ENCODE measurements around the gene CDC20. TPM values are rescaled to one million over a fixed set of nuclear protein-coding genes. Genes with fewer than 3 reads are reported as not detected.

Gene CDC20
- total RNA-seq, 1 donor from 2014 or later = 11.0 TPM

DNA sequence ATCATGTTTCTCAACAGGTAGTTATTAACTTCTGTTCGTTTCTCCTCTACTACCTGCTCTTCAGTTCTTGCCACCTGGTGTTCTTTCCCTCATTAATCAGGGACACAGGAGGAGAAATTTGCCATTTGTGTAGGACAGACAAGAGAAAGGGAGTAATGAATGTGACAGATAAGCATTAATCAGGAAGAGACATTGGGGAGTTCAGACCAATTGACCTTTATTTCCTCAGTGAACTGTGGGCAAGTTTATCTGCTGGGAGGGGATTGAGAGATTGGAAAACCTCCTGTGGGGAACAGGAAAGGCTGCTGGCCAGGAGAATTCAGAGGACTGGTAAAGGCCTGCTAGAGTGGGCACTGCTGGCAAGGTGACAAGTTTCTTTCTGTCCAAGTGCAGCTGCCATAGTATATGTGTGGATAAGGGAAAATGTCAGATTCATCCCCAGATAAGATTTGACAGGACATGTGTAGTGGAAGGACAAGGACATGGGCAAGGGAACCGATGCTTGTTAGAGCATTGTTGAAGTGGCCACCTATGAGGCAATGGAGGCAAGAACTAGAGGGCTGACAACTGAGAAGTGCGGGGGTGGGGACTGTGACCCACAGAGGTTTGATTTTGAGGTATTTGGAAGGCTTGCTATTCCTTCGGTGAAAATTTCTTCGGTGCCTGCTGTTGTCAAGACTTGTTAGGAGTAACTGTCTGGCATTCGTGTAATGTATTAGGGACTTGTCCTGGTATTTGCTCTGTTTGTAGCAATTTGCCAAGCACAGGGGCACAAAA, 43.5 kb downstream of the CDC20 start:
- H3K36me3 ChIP-seq = peaks cover 0 to 46% of the 10 kb centered on the region in 2 donors
- DNase-seq (ENCODE audit: extremely low spot score in 2 of 2) = no peak
- no peak overlapping the region for H3K27ac ChIP-seq
- H3K27me3 ChIP-seq = no peaks in the 10 kb centered on the region
- no peak overlapping the region for H3K4me3 ChIP-seq
- intact Hi-C loops (cut with DNase I) = no loop called here
- TF ChIP-seq, protein P1, sequence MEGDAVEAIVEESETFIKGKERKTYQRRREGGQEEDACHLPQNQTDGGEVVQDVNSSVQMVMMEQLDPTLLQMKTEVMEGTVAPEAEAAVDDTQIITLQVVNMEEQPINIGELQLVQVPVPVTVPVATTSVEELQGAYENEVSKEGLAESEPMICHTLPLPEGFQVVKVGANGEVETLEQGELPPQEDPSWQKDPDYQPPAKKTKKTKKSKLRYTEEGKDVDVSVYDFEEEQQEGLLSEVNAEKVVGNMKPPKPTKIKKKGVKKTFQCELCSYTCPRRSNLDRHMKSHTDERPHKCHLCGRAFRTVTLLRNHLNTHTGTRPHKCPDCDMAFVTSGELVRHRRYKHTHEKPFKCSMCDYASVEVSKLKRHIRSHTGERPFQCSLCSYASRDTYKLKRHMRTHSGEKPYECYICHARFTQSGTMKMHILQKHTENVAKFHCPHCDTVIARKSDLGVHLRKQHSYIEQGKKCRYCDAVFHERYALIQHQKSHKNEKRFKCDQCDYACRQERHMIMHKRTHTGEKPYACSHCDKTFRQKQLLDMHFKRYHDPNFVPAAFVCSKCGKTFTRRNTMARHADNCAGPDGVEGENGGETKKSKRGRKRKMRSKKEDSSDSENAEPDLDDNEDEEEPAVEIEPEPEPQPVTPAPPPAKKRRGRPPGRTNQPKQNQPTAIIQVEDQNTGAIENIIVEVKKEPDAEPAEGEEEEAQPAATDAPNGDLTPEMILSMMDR (IDR thresholded peaks at IDR 0.05) = no peak
- TF ChIP-seq POLR2AphosphoS5 (IDR thresholded peaks at IDR 0.05; ENCODE audit: insufficient read depth in 1 of 2, low read depth in 1 of 2) = no peak
- TF ChIP-seq POLR2A (IDR thresholded peaks at IDR 0.05) = no peak
- H3K4me1 ChIP-seq = no peaks in the 10 kb centered on the region
- no peaks in the 10 kb centered on the region for H3K9me3 ChIP-seq

DNA sequence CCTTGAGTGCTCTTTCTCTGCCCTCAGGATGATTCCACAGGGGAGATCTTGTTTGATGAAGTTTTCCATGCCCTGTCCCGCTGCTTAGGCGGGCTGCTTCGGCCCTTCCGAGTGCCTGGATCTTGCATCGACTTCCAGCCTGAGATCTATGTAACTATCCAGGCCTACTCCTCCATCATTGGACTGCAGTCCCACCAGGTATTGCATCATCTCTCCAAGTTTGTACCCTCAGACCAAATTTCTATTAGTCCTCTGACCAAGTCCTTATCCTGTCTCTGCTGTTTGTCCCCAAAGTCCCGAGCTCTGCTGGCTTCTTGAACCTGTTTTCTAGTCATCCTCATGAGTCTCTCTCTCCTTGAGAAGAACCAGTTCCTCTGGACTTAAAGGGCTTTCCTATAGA, 45.6 kb downstream of the CDC20 start:
- intact Hi-C loops (cut with DNase I) = no loop called here
- no peak for DNase-seq (ENCODE audit: extremely low spot score in 2 of 2)
- H3K9me3 ChIP-seq = no peaks in the 10 kb centered on the region
- H3K36me3 ChIP-seq = peaks cover 0 to 63% of the 10 kb centered on the region in 2 donors
- TF ChIP-seq POLR2AphosphoS5 (IDR thresholded peaks at IDR 0.05; ENCODE audit: insufficient read depth in 1 of 2, low read depth in 1 of 2) (no peak), POLR2A (IDR thresholded peaks at IDR 0.05) (no peak)
- TF ChIP-seq, protein P1 (IDR thresholded peaks at IDR 0.05) = no peak
- no peaks in the 10 kb centered on the region for H3K4me1 ChIP-seq
- H3K27ac ChIP-seq = no peak overlapping the region
- H3K4me3 ChIP-seq = no peak overlapping the region
- H3K27me3 ChIP-seq = no peaks in the 10 kb centered on the region

GRCh38 chr1:43405219-43405875, 46.6 kb downstream of the CDC20 start:
- Histone ChIP-seq H3K4me3 (no peak overlapping the region), H3K27ac (no peak overlapping the region), H3K36me3 (peaks cover 0 to 64% of the 10 kb centered on the region in 2 donors), H3K9me3 (no peaks in the 10 kb centered on the region), H3K4me1 (no peaks in the 10 kb centered on the region), H3K27me3 (no peaks in the 10 kb centered on the region)
- DNase-seq (ENCODE audit: extremely low spot score in 2 of 2) = no peak
- intact Hi-C loops (cut with DNase I) = loop anchor here (5.0 kb wide), 1 partner anchor 168 kb away; no protein-coding TSS in a partner anchor
- no peak for TF ChIP-seq POLR2A (IDR thresholded peaks at IDR 0.05)
- no peak for TF ChIP-seq POLR2AphosphoS5 (IDR thresholded peaks at IDR 0.05; ENCODE audit: insufficient read depth in 1 of 2, low read depth in 1 of 2)
- TF ChIP-seq, protein P1 (IDR thresholded peaks at IDR 0.05) = no peak

DNA sequence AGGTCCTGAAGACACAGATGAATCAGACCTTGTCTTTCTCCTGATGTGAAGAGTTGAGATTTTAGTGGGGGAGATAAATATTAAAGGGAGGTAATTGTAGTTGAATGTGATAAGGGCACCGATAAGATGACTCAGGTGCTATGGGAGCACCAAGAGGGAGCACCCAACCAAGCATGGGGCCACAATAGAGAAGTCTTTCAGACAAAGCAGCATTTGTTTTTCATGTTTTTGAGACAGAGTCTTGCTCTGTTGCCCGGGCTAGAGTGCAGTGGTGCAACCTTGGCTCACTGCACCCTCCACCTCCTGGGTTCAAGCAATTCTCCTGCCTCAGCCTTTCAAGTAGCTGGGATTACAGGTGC, 47.1 kb downstream of the CDC20 start:
- H3K4me1 ChIP-seq = no peaks in the 10 kb centered on the region
- H3K36me3 ChIP-seq = peaks cover 0 to 64% of the 10 kb centered on the region in 2 donors
- intact Hi-C loops (cut with DNase I) = loop anchor here (5.0 kb wide), 1 partner anchor 169 kb away; no protein-coding TSS in a partner anchor
- H3K27ac ChIP-seq = no peak overlapping the region
- H3K4me3 ChIP-seq = no peak overlapping the region
- DNase-seq (ENCODE audit: extremely low spot score in 2 of 2) = no peak
- TF ChIP-seq POLR2A (IDR thresholded peaks at IDR 0.05) (no peak), POLR2AphosphoS5 (IDR thresholded peaks at IDR 0.05; ENCODE audit: insufficient read depth in 1 of 2, low read depth in 1 of 2) (no peak)
- TF ChIP-seq, protein P1 (IDR thresholded peaks at IDR 0.05) = no peak
- H3K9me3 ChIP-seq = no peaks in the 10 kb centered on the region
- no peaks in the 10 kb centered on the region for H3K27me3 ChIP-seq

DNA sequence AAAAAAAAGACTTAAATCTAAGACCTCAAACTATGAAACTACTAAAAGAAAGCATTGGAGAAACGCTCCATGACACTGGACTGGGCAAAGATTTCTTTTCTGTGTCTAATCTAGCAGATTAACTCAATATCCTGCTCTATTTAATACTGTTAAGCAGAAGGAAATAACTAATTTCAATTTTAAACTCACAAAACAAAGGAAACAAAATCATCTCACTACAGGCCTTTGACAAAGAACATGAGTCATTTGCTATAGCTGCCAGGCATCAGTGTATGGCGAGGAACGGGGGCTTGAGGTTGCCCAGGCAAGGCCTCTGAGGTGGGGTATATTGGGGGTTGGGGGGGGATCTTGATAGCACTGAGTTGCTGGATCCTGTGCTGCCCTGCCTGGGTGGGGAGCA, 51.8 kb downstream of the CDC20 start:
- no peak for TF ChIP-seq POLR2A (IDR thresholded peaks at IDR 0.05)
- TF ChIP-seq, protein P1 (IDR thresholded peaks at IDR 0.05) = no peak
- Histone ChIP-seq H3K9me3 (no peaks in the 10 kb centered on the region), H3K27me3 (no peaks in the 10 kb centered on the region), H3K4me1 (no peaks in the 10 kb centered on the region), H3K27ac (no peak overlapping the region), H3K4me3 (no peak overlapping the region), H3K36me3 (peaks cover 0 to 35% of the 10 kb centered on the region in 2 donors)
- DNase-seq (ENCODE audit: extremely low spot score in 2 of 2) = no peak
- intact Hi-C loops (cut with DNase I) = no loop called here

Data from vagina (tissue), 2 donors.